H9 (cell line): ENCODE measurements around the gene GSS. TPM values are rescaled to one million over a fixed set of nuclear protein-coding genes. Genes with fewer than 3 reads are reported as not detected.

Source experiments
- DNase-seq: peaks from one replicate; pipeline ENCODE4 v3.0.0-alpha.2; 2017
- H2AFZ ChIP-seq: one replicate; pipeline ENCODE4 v1.6.1; 2013; ENCODE audit warnings: mild to moderate bottlenecking, low read length, control low read depth, moderate library complexity
- H2AK5ac ChIP-seq: 2 replicates; pipeline ENCODE4 v1.6.1; 2013; ENCODE audit warnings: low read length, control low read depth, mixed read lengths; ENCODE audit not compliant: insufficient read length
- H2BK120ac ChIP-seq: one replicate; pipeline ENCODE4 v1.6.1; 2013; ENCODE audit warnings: low read depth, mild to moderate bottlenecking, low read length, control low read depth, inconsistent platforms; ENCODE audit not compliant: poor library complexity, severe bottlenecking
- H2BK12ac ChIP-seq: 2 replicates; pipeline ENCODE4 v1.6.1; 2013; ENCODE audit warnings: low read length, control low read depth, mixed read lengths, low read depth; ENCODE audit not compliant: insufficient read length
- H2BK15ac ChIP-seq: 2 replicates; pipeline ENCODE4 v1.6.1; 2013; ENCODE audit warnings: low read depth, low read length, control low read depth
- H2BK20ac ChIP-seq: one replicate; pipeline ENCODE4 v1.6.1; 2013; ENCODE audit warnings: low read depth, mild to moderate bottlenecking, low read length, control low read depth, inconsistent platforms; ENCODE audit not compliant: poor library complexity, severe bottlenecking
- H2BK5ac ChIP-seq: 2 replicates; pipeline ENCODE4 v1.6.1; 2013; ENCODE audit warnings: low read length, control low read depth, mixed read lengths; ENCODE audit not compliant: insufficient read length
- H3K14ac ChIP-seq: 2 replicates; pipeline ENCODE4 v1.6.1; 2013; ENCODE audit warnings: low read length, control low read depth; ENCODE audit not compliant: insufficient read depth
- H3K18ac ChIP-seq: 2 replicates; pipeline ENCODE4 v1.6.1; 2013; ENCODE audit warnings: low read depth, mild to moderate bottlenecking, mixed read lengths, low read length, control low read depth; ENCODE audit not compliant: insufficient read length
- H3K23ac ChIP-seq: 2 replicates; pipeline ENCODE4 v1.6.1; 2013; ENCODE audit warnings: low read length, control low read depth, mixed read lengths, low read depth; ENCODE audit not compliant: insufficient read length
- H3K23me2 ChIP-seq: 2 replicates; pipeline ENCODE4 v1.6.1; 2013; ENCODE audit warnings: low read depth, mild to moderate bottlenecking, mixed read lengths, low read length, control low read depth; ENCODE audit not compliant: insufficient read length, poor library complexity, severe bottlenecking
- H3K27ac ChIP-seq: 2 replicates; pipeline ENCODE4 v1.5.1; 2013; ENCODE audit warnings: low read length, control low read depth, mixed read lengths, low read depth; ENCODE audit not compliant: insufficient read length
- H3K27me3 ChIP-seq: 2 replicates; pipeline ENCODE4 v1.6.1; 2013; ENCODE audit warnings: low read length, control low read depth, inconsistent platforms; ENCODE audit not compliant: insufficient read depth
- H3K4ac ChIP-seq: 2 replicates; pipeline ENCODE4 v1.6.1; 2013; ENCODE audit warnings: low read depth, mild to moderate bottlenecking, control low read depth, inconsistent platforms, low read length, moderate library complexity
- H3K4me1 ChIP-seq: 2 replicates; pipeline ENCODE4 v1.6.1; 2013; ENCODE audit warnings: low read length, control low read depth, inconsistent platforms; ENCODE audit not compliant: insufficient read depth
- H3K4me2 ChIP-seq: 2 replicates; pipeline ENCODE4 v1.6.1; 2013; ENCODE audit warnings: low read length, control low read depth, mixed read lengths; ENCODE audit not compliant: insufficient read length, insufficient read depth
- H3K56ac ChIP-seq: 2 replicates; pipeline ENCODE4 v1.6.1; 2013; ENCODE audit warnings: low read depth, mild to moderate bottlenecking, mixed read lengths, low read length, control low read depth; ENCODE audit not compliant: insufficient read length
- H3K79me1 ChIP-seq: 2 replicates; pipeline ENCODE4 v1.6.1; 2013; ENCODE audit warnings: low read depth, mild to moderate bottlenecking, moderate library complexity, low read length, control low read depth, inconsistent platforms; ENCODE audit not compliant: insufficient read depth, poor library complexity, severe bottlenecking
- H3K79me2 ChIP-seq: 2 replicates; pipeline ENCODE4 v1.6.1; 2013; ENCODE audit warnings: low read length, control low read depth, inconsistent platforms; ENCODE audit not compliant: insufficient read depth
- H3K9ac ChIP-seq: 2 replicates; pipeline ENCODE4 v1.6.1; 2013; ENCODE audit warnings: low read length, control low read depth, mixed read lengths; ENCODE audit not compliant: insufficient read length; ENCODE audit errors: extremely low read depth
- H3K9me3 ChIP-seq: one replicate; pipeline ENCODE4 v1.6.1; 2013; ENCODE audit warnings: low read depth, low read length, inconsistent platforms; ENCODE audit not compliant: control insufficient read depth
- H3T11ph ChIP-seq: one replicate; pipeline ENCODE4 v1.6.1; 2013; ENCODE audit warnings: mild to moderate bottlenecking, low read length, control low read depth, inconsistent platforms
- H4K20me1 ChIP-seq: one replicate; pipeline ENCODE4 v1.6.1; 2013; ENCODE audit not compliant: control insufficient read depth, insufficient read length, insufficient read depth
- H4K5ac ChIP-seq: 2 replicates; pipeline ENCODE4 v1.6.1; 2013; ENCODE audit warnings: low read depth, mild to moderate bottlenecking, mixed read lengths, low read length, control low read depth; ENCODE audit not compliant: insufficient read length
- H4K8ac ChIP-seq: replicated peaks from 2 replicates; pipeline ENCODE4 v1.6.1; 2013; ENCODE audit warnings: low read length, control low read depth, mixed read lengths, low read depth; ENCODE audit not compliant: insufficient read length
- H4K91ac ChIP-seq: 2 replicates; pipeline ENCODE4 v1.6.1; 2013; ENCODE audit warnings: low read depth, mild to moderate bottlenecking, moderate library complexity, mixed read lengths, low read length, control low read depth; ENCODE audit not compliant: insufficient read length
- H3K27ac Mint-ChIP-seq, 3 experiments: 2 replicates in 2 of 3; 3 replicates in 1 of 3; pipeline ENCODE4 v1.8.0; 2020 to 2021; ENCODE audit warnings: mixed read lengths in 3 of 3, mild to moderate bottlenecking in 1 of 3, moderate library complexity in 1 of 3
- H3K27me3 Mint-ChIP-seq: 2 replicates; pipeline ENCODE4 v1.8.0; 2021; ENCODE audit warnings: low read depth, mild to moderate bottlenecking, moderate library complexity, mixed read lengths
- H3K36me3 Mint-ChIP-seq, 3 experiments: 2 replicates in 2 of 3; 3 replicates in 1 of 3; pipeline ENCODE4 v1.8.0; 2020 to 2021; ENCODE audit warnings: low read depth in 3 of 3, mixed read lengths in 3 of 3; ENCODE audit not compliant: insufficient read depth in 1 of 3
- H3K4me1 Mint-ChIP-seq, 2 experiments: 2 replicates each; pipeline ENCODE4 v1.8.0; 2020; ENCODE audit warnings: mixed read lengths in 2 of 2
- H3K4me3 Mint-ChIP-seq, 2 experiments: 2 replicates in 1 of 2; 3 replicates in 1 of 2; pipeline ENCODE4 v1.8.0; 2020 to 2021; ENCODE audit warnings: mild to moderate bottlenecking in 2 of 2, mixed read lengths in 2 of 2, moderate library complexity in 1 of 2
- H3K9me3 Mint-ChIP-seq, 2 experiments: 2 replicates in 1 of 2; 3 replicates in 1 of 2; pipeline ENCODE4 v1.8.0; 2020; ENCODE audit warnings: mild to moderate bottlenecking in 2 of 2, mixed read lengths in 2 of 2, moderate library complexity in 1 of 2
- CTCF ChIP-seq: fragments of 200-600 bp; sonication (generic); conservative IDR thresholded peaks from 3 replicates; pipeline ENCODE4 v1.8.0; 2021; ENCODE audit warnings: antibody characterized with exemption, mild to moderate bottlenecking
- WGBS: extraction: QIAGEN DNeasy Blood & Tissue Kit; methylation state at CpG from one replicate; pipeline ENCODE4 v1.1.7; 2013; ENCODE audit warnings: missing lambda C conversion rate, low lambda C conversion rate, mixed read lengths; ENCODE audit not compliant: insufficient read length; ENCODE audit errors: extremely low coverage; 5-methylcytosine and 5-hydroxymethylcytosine counted together
- total RNA-seq: library from RNA; stranded (reverse); gene quantifications from 2 replicates; pipeline ENCODE4 v1.2.1, GENCODE V29; 2021

Gene GSS
- total RNA-seq, 1 experiment from 2014 or later = 48.5 TPM

DNA sequence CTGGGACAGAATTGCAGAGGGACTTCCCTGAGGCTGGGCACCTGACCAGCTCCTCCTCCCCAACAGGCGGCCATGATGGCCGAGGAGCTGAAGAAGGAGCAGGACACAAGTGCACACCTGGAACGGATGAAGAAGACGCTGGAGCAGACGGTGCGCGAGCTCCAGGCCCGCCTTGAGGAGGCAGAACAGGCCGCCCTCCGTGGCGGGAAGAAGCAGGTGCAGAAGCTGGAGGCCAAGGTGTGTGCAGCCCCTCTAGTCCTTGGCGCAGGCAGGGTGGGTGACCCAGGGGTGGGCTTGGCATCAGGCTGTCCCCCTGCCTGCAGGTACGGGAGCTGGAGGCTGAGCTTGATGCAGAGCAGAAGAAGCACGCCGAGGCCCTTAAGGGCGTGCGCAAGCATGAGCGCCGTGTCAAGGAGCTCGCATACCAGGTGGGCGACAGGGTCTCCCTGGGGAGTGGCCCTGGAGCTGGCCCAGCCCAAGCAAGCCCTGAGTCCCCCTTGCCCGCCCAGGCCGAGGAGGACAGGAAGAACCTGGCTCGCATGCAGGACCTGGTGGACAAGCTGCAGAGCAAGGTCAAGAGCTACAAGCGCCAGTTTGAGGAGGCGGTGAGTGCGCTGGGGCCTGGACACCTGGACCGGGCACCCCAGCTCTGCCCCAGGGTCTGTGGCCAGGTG is 45.5 kb upstream of the GSS start:
- no peaks in the 10 kb centered on the region for H3K4me1 ChIP-seq
- no peaks in the 10 kb centered on the region for H3K9me3 ChIP-seq
- H3K23ac ChIP-seq = no peak overlapping the region
- no peak overlapping the region for H2BK120ac ChIP-seq
- DNase-seq = no peak
- H3K27me3 Mint-ChIP-seq = no peaks in the 10 kb centered on the region; the same call in 1 of the 2 replicates
- WGBS = no CpG with 5 or more reads among the region's 28 CpGs
- TF ChIP-seq CTCF = no peak
- H2BK20ac ChIP-seq = no peak overlapping the region
- no peak overlapping the region for H3K4me2 ChIP-seq
- peaks cover 7 to 11% of the 10 kb centered on the region in 2 experiments for H3K4me1 Mint-ChIP-seq
- H4K8ac ChIP-seq = no peak overlapping the region
- H3K9me3 Mint-ChIP-seq = no peaks in the 10 kb centered on the region; a peak in 1 of 5 replicates
- H2AK5ac ChIP-seq = no peak overlapping the region
- H3K23me2 ChIP-seq = no peaks in the 10 kb centered on the region
- no peak overlapping the region; a peak in 1 of 5 replicates for H3K4me3 Mint-ChIP-seq
- H3K9ac ChIP-seq = no peak overlapping the region
- H3K27ac Mint-ChIP-seq = peak overlapping the region in 1 of 3 experiments; percentile 93; a peak in 2 of 7 replicates
- H3K14ac ChIP-seq = no peak overlapping the region
- H2BK5ac ChIP-seq = no peak overlapping the region
- no peak overlapping the region for H2BK15ac ChIP-seq
- H3K27me3 ChIP-seq = no peaks in the 10 kb centered on the region
- H4K5ac ChIP-seq = no peak overlapping the region
- no peaks in the 10 kb centered on the region for H3K79me2 ChIP-seq
- H3T11ph ChIP-seq = no peak overlapping the region
- H3K27ac ChIP-seq = no peak overlapping the region
- no peaks in the 10 kb centered on the region for H4K20me1 ChIP-seq
- no peak overlapping the region for H2BK12ac ChIP-seq
- H4K91ac ChIP-seq = no peak overlapping the region
- no peak overlapping the region for H3K4ac ChIP-seq
- H3K56ac ChIP-seq = no peak overlapping the region
- peaks cover 27 to 87% (median 74%) of the 10 kb centered on the region in 3 experiments; a peak in 6 of 7 replicates for H3K36me3 Mint-ChIP-seq
- no peak overlapping the region for H2AFZ ChIP-seq
- H3K79me1 ChIP-seq = no peaks in the 10 kb centered on the region
- H3K18ac ChIP-seq = no peak overlapping the region
